HCT116 (cell line): Measurements from ENCODE around the gene NDUFAF5.

ENCODE experiments used
- POLR2A ChIP-seq: IDR thresholded peaks from 2 replicates; pipeline ENCODE4 v1.7.0; 2011; ENCODE audit warnings: borderline replicate concordance; ENCODE audit not compliant: insufficient read depth, insufficient read length; ENCODE audit errors: extremely low read depth
- TF ChIP-seq, protein P1 (sequence below): IDR thresholded peaks from 2 replicates; pipeline ENCODE4 v1.6.1; 2012

GRCh38 chr20:13839421-13840092 is 54.7 kb downstream of the NDUFAF5 start:
- TF ChIP-seq, protein P1, sequence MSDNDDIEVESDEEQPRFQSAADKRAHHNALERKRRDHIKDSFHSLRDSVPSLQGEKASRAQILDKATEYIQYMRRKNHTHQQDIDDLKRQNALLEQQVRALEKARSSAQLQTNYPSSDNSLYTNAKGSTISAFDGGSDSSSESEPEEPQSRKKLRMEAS, result no peak
- no peak for TF ChIP-seq POLR2A
